SK-N-SH treated with all-trans-retinoic acid at 6 μM for 48 hours (cell line): ENCODE results near the gene FCRLB.

Source experiments
- ARNTL ChIP-seq: fragments of 450-650 bp; formaldehyde crosslinking; IDR thresholded peaks from 2 replicates; pipeline ENCODE4 v1.5.0; 2020; ENCODE audit warnings: low read depth, mild to moderate bottlenecking, moderate library complexity, borderline replicate concordance
- BACH2 ChIP-seq: fragments of 250-450 bp; sonication (Bioruptor Pico); IDR thresholded peaks from 2 replicates; pipeline ENCODE4 v1.9.0; 2021; ENCODE audit warnings: mild to moderate bottlenecking, borderline replicate concordance
- CSRNP3 ChIP-seq: fragments of 250-450 bp; sonication (Bioruptor Pico); IDR thresholded peaks from 2 replicates; pipeline ENCODE4 v1.5.1; 2021; ENCODE audit warnings: mild to moderate bottlenecking, moderate library complexity
- PATZ1 ChIP-seq: fragments of 250-450 bp; sonication (Bioruptor Pico); IDR thresholded peaks from 2 replicates; pipeline ENCODE4 v1.8.0; 2020; ENCODE audit warnings: mild to moderate bottlenecking, moderate library complexity, borderline replicate concordance
- RARB ChIP-seq: fragments of 250-450 bp; sonication (Bioruptor Pico); IDR thresholded peaks from 2 replicates; pipeline ENCODE4 v1.8.0; 2021; ENCODE audit warnings: mild to moderate bottlenecking, moderate library complexity
- TOX ChIP-seq: fragments of 250-450 bp; sonication (Bioruptor Pico); IDR thresholded peaks from 2 replicates; pipeline ENCODE4 v1.8.0; 2021; ENCODE audit warnings: mild to moderate bottlenecking, moderate library complexity, borderline replicate concordance
- TSHZ2 ChIP-seq: fragments of 250-450 bp; sonication (Bioruptor Pico); IDR thresholded peaks from 2 replicates; pipeline ENCODE4 v1.5.0; 2020; ENCODE audit warnings: mild to moderate bottlenecking, moderate library complexity
- ZC3H10 ChIP-seq: fragments of 250-450 bp; sonication (Bioruptor Pico); IDR thresholded peaks from 2 replicates; pipeline ENCODE4 v1.5.1; 2021; ENCODE audit warnings: mild to moderate bottlenecking, moderate library complexity
- ZFP30 ChIP-seq: fragments of 450-650 bp; formaldehyde crosslinking; IDR thresholded peaks from 2 replicates; pipeline ENCODE4 v1.5.0; 2022; ENCODE audit warnings: mild to moderate bottlenecking, moderate library complexity
- ZNF565 ChIP-seq: fragments of 450-650 bp; formaldehyde crosslinking; conservative IDR thresholded peaks from 2 replicates; pipeline ENCODE4 v1.5.0; 2020; ENCODE audit warnings: low read depth, mild to moderate bottlenecking, moderate library complexity
- ZNF70 ChIP-seq: fragments of 450-650 bp; formaldehyde crosslinking; IDR thresholded peaks from 2 replicates; pipeline ENCODE4 v1.5.0; 2020; ENCODE audit warnings: mild to moderate bottlenecking, moderate library complexity
- ZNF8 ChIP-seq: fragments of 450-650 bp; formaldehyde crosslinking; IDR thresholded peaks from 2 replicates; pipeline ENCODE4 v1.5.0; 2020; ENCODE audit warnings: mild to moderate bottlenecking, moderate library complexity

GRCh38 chr1:161740921-161741320 is 19.6 kb downstream of the FCRLB start:
- TF ChIP-seq BACH2, result no peak
- no peak for TF ChIP-seq RARB (CRISPR knock-in tag)
- TF ChIP-seq CSRNP3 (CRISPR knock-in tag), result no peak
- no peak for TF ChIP-seq TOX (CRISPR knock-in tag)
- no peak for TF ChIP-seq PATZ1 (CRISPR knock-in tag)
- TF ChIP-seq ZC3H10 (CRISPR knock-in tag), result no peak
- TF ChIP-seq ZFP30 (CRISPR knock-in tag), result no peak
- no peak for TF ChIP-seq ARNTL
- no peak for TF ChIP-seq TSHZ2 (CRISPR knock-in tag)
- TF ChIP-seq ZNF565 (CRISPR knock-in tag), result no peak
- no peak for TF ChIP-seq ZNF70 (CRISPR knock-in tag)
- no peak for TF ChIP-seq ZNF8 (CRISPR knock-in tag)
